Measurements from ENCODE around the gene PSMC4.

PSMC4 gene

DNA sequence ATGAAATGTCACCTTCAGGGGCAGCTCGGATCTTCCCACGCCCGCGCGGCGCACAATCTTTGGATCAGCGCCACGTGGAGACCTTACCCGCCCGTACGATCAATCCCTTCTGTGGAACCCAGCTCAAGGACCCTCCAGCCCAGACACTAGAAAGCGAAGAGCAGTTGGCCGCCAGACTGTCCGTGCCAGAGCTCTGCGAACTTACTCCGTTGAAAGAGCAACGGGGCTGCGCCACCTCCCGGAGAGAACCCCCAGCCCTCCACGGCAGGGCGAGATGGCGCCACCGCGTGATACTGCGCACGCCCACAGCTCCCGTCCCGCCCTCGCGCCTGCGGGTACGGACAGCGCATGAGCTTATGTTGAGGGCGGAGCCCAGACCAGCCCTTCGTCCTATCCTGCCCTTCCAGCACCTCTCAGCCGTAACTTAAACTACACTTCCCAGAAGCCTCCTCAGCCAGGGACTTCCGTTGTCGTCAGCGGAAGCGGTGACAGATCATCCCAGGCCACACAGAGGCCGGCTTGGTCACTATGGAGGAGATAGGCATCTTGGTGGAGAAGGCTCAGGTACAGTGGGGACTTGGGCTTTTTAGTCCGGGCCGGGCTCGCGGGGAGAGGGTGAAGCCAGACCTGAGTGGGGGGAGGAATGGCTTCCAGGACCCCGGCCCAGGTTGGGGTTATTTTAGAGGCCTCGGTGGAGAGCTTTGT lies at the start of gene PSMC4:
TSS of gene PSMC4 (plus strand) at position 491 of the 705 bp plus-strand sequence. CDS start at position 529, 38 bp downstream.
- TF ChIP-seq NFIC (IDR thresholded peaks at IDR 0.05) (0 out of 2 replicates have a peak, but pooled peaks have one; percentile 40), RAD21 (IDR thresholded peaks at IDR 0.05; ENCODE audit: low read depth) (peak; percentile 49), CEBPB (IDR thresholded peaks at IDR 0.05) (no peak), TEAD4 (IDR thresholded peaks at IDR 0.05) (peak; percentile 23; the same call in 1 of the 2 replicates), EGR1 (IDR thresholded peaks at IDR 0.05) (peak; percentile 65), EP300 (IDR thresholded peaks at IDR 0.05; ENCODE audit: borderline replicate concordance) (no peak), ZBTB7A (IDR thresholded peaks at IDR 0.05; ENCODE audit: low read depth) (0 out of 2 replicates have a peak, but pooled peaks have one; percentile 45), YY1 (IDR thresholded peaks at IDR 0.05; ENCODE audit: low read depth) (peak; percentile 83), CREB1 (IDR thresholded peaks at IDR 0.05; ENCODE audit: low read depth) (peak; percentile 89), TCF12 (IDR thresholded peaks at IDR 0.05; ENCODE audit: low read depth) (no peak), FOXM1 (IDR thresholded peaks at IDR 0.05; ENCODE audit: borderline replicate concordance, low read depth) (no peak), TAF1 (IDR thresholded peaks at IDR 0.05; ENCODE audit: low read depth) (peak; percentile 89)
- TF ChIP-seq, protein P1, sequence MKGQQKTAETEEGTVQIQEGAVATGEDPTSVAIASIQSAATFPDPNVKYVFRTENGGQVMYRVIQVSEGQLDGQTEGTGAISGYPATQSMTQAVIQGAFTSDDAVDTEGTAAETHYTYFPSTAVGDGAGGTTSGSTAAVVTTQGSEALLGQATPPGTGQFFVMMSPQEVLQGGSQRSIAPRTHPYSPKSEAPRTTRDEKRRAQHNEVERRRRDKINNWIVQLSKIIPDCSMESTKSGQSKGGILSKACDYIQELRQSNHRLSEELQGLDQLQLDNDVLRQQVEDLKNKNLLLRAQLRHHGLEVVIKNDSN (IDR thresholded peaks at IDR 0.05), result peak; percentile 54
- TF ChIP-seq, protein P2, sequence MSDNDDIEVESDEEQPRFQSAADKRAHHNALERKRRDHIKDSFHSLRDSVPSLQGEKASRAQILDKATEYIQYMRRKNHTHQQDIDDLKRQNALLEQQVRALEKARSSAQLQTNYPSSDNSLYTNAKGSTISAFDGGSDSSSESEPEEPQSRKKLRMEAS (IDR thresholded peaks at IDR 0.05), result peak; percentile 97
- TF ChIP-seq, protein P3, sequence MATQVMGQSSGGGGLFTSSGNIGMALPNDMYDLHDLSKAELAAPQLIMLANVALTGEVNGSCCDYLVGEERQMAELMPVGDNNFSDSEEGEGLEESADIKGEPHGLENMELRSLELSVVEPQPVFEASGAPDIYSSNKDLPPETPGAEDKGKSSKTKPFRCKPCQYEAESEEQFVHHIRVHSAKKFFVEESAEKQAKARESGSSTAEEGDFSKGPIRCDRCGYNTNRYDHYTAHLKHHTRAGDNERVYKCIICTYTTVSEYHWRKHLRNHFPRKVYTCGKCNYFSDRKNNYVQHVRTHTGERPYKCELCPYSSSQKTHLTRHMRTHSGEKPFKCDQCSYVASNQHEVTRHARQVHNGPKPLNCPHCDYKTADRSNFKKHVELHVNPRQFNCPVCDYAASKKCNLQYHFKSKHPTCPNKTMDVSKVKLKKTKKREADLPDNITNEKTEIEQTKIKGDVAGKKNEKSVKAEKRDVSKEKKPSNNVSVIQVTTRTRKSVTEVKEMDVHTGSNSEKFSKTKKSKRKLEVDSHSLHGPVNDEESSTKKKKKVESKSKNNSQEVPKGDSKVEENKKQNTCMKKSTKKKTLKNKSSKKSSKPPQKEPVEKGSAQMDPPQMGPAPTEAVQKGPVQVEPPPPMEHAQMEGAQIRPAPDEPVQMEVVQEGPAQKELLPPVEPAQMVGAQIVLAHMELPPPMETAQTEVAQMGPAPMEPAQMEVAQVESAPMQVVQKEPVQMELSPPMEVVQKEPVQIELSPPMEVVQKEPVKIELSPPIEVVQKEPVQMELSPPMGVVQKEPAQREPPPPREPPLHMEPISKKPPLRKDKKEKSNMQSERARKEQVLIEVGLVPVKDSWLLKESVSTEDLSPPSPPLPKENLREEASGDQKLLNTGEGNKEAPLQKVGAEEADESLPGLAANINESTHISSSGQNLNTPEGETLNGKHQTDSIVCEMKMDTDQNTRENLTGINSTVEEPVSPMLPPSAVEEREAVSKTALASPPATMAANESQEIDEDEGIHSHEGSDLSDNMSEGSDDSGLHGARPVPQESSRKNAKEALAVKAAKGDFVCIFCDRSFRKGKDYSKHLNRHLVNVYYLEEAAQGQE (IDR thresholded peaks at IDR 0.05; ENCODE audit: low read depth), result no peak

DNA sequence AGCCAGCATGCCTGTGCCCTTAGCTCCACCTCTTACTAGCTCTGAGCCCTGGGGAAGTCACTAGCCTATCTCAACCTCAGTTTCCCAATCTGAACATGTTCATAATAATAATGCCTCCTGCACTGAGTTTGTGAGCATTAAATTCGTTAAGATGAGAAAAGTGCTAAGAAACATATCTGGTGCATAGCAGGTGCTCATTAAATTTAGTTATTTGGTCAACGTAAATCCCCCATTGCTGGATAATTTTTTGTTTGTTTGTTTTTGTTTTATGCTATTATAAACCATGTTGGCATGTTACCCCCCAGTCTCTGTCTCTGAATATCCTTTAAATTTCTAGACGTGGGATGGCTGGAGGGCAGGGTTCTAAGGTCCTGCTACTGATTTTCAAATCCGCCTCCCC lies 47.1 kb upstream of the PSMC4 start:
- TF ChIP-seq RAD21 (IDR thresholded peaks at IDR 0.05; ENCODE audit: low read depth), result no peak
- no peak for TF ChIP-seq CREB1 (IDR thresholded peaks at IDR 0.05; ENCODE audit: low read depth)
- no peak for TF ChIP-seq EGR1 (IDR thresholded peaks at IDR 0.05)
- TF ChIP-seq, protein P1 (IDR thresholded peaks at IDR 0.05), result no peak
- no peak for TF ChIP-seq EP300 (IDR thresholded peaks at IDR 0.05; ENCODE audit: borderline replicate concordance)
- no peak for TF ChIP-seq TAF1 (IDR thresholded peaks at IDR 0.05; ENCODE audit: low read depth)
- no peak for TF ChIP-seq TEAD4 (IDR thresholded peaks at IDR 0.05)
- TF ChIP-seq, protein P2 (IDR thresholded peaks at IDR 0.05), result no peak
- TF ChIP-seq CEBPB (IDR thresholded peaks at IDR 0.05), result no peak
- TF ChIP-seq NFIC (IDR thresholded peaks at IDR 0.05), result no peak
- TF ChIP-seq, protein P3 (IDR thresholded peaks at IDR 0.05; ENCODE audit: low read depth), result no peak
- TF ChIP-seq TCF12 (IDR thresholded peaks at IDR 0.05; ENCODE audit: low read depth), result no peak
- TF ChIP-seq ZBTB7A (IDR thresholded peaks at IDR 0.05; ENCODE audit: low read depth), result no peak
- TF ChIP-seq YY1 (IDR thresholded peaks at IDR 0.05; ENCODE audit: low read depth), result no peak

DNA sequence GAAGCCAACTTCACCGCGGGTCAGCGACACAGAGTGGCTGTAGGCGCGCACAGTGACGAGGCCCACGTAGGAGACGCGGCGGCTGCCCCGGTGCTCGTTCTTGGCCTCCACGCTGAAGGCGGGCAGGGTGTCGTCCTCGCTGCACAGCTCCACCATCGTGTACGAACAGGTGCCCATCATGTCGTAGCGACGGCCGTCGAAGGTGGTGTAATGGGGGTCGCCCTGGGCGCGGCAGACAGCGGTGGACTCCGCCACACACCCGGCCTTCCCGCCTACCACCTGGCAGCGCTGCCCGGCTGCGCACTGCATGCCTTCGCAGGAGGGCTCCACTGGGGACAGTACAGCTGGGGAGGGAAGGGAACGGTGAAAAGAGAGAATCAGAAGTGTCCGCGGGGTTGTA lies 46.6 kb upstream of the PSMC4 start:
- TF ChIP-seq TAF1 (IDR thresholded peaks at IDR 0.05; ENCODE audit: low read depth) (no peak), RAD21 (IDR thresholded peaks at IDR 0.05; ENCODE audit: low read depth) (no peak), CREB1 (IDR thresholded peaks at IDR 0.05; ENCODE audit: low read depth) (no peak), CEBPB (IDR thresholded peaks at IDR 0.05) (no peak), ZBTB7A (IDR thresholded peaks at IDR 0.05; ENCODE audit: low read depth) (no peak), YY1 (IDR thresholded peaks at IDR 0.05; ENCODE audit: low read depth) (no peak), TEAD4 (IDR thresholded peaks at IDR 0.05) (no peak), NFIC (IDR thresholded peaks at IDR 0.05) (no peak), EGR1 (IDR thresholded peaks at IDR 0.05) (no peak), EP300 (IDR thresholded peaks at IDR 0.05; ENCODE audit: borderline replicate concordance) (no peak), TCF12 (IDR thresholded peaks at IDR 0.05; ENCODE audit: low read depth) (no peak)
- TF ChIP-seq, protein P2 (IDR thresholded peaks at IDR 0.05), result no peak
- TF ChIP-seq, protein P3 (IDR thresholded peaks at IDR 0.05; ENCODE audit: low read depth), result no peak
- TF ChIP-seq, protein P1 (IDR thresholded peaks at IDR 0.05), result no peak
